Measurements from ENCODE around the gene KCNH5. TPM values are rescaled to one million over a fixed set of nuclear protein-coding genes. Genes with fewer than 3 reads are reported as not detected.

Gene KCNH5
- total and polyA plus RNA-seq, 2 of the 13 experiments (the other 11 are each of a cell fraction or from before 2014, with no cell fraction given): not detected

GRCh38 chr14:62908506-62908905 is 136.8 kb downstream of the KCNH5 start (continued):
- TF ChIP-seq ZFP36L2 (CRISPR knock-in tag; IDR thresholded peaks at IDR 0.05): no peak
- TF ChIP-seq HDAC2 (CRISPR knock-in tag; IDR thresholded peaks at IDR 0.05): no peak
- TF ChIP-seq FIP1L1 (IDR thresholded peaks at IDR 0.05; ENCODE audit: borderline replicate concordance, insufficient read depth, low read depth, low read length): no peak
- no peak for TF ChIP-seq DMAP1 (CRISPR knock-in tag; IDR thresholded peaks at IDR 0.05)
- TF ChIP-seq U2AF2 (IDR thresholded peaks at IDR 0.05; ENCODE audit: low read depth, low read length): no peak
- TF ChIP-seq SNAPC5 (CRISPR knock-in tag; IDR thresholded peaks at IDR 0.05; ENCODE audit: borderline replicate concordance): no peak
- no peak for TF ChIP-seq GFI1 (CRISPR knock-in tag; IDR thresholded peaks at IDR 0.05; ENCODE audit: borderline replicate concordance)
- no peak for TF ChIP-seq ZBTB42 (CRISPR knock-in tag; IDR thresholded peaks at IDR 0.05)
- TF ChIP-seq MLLT10 (CRISPR knock-in tag; IDR thresholded peaks at IDR 0.05): no peak
- TF ChIP-seq IKZF1 (IDR thresholded peaks at IDR 0.05): no peak
- TF ChIP-seq DRAP1 (CRISPR knock-in tag; IDR thresholded peaks at IDR 0.05): no peak
- no peak for TF ChIP-seq PHF8 (CRISPR knock-in tag; IDR thresholded peaks at IDR 0.05)
- no peak for TF ChIP-seq ZNF703 (CRISPR knock-in tag; IDR thresholded peaks at IDR 0.05; ENCODE audit: borderline replicate concordance)

GRCh38 chr14:62905566-62905965 is 139.7 kb downstream of the KCNH5 start:
- ChIA-PET CTCF (ENCODE audit: low intra/inter-chr PET ratio, low total read pairs) (no interaction called here), POLR2A (no interaction called here)
- no TSS peak for BruUV-seq (replicated peaks)
- DNase-seq (ENCODE audit: low spot score) (no peak), ATAC-seq (no peak), FAIRE-seq (no peak)
- Histone ChIP-seq H2AFZ (ENCODE audit: low read length) (no peak overlapping the region), H3K27me3 (ENCODE audit: control insufficient read depth in 1 of 2, insufficient read depth in 2 of 2, low read length in 2 of 2) (no peaks in the 10 kb centered on the region), H3K4me3 (replicated peaks in 1 of 3; ENCODE audit: insufficient read depth in 1 of 3, low read depth in 2 of 3, low read length in 3 of 3) (no peak overlapping the region), H3K9ac (ENCODE audit: insufficient read depth, low read depth, low read length) (no peak overlapping the region), H3K27ac (ENCODE audit: extremely low read length, insufficient read depth, low read length) (no peak overlapping the region), H3K4me1 (ENCODE audit: insufficient read depth, low read length) (no peaks in the 10 kb centered on the region), H3K79me2 (ENCODE audit: insufficient read depth, low read length) (no peaks in the 10 kb centered on the region), H3K36me3 (replicated peaks in 1 of 2; ENCODE audit: control insufficient read depth in 1 of 2, insufficient read depth in 2 of 2, low read length in 2 of 2) (no peaks in the 10 kb centered on the region), H3K9me3 (ENCODE audit: low read length) (no peaks in the 10 kb centered on the region), H4K20me1 (ENCODE audit: insufficient read depth, low read length) (no peaks in the 10 kb centered on the region), H3K4me2 (ENCODE audit: low read depth, low read length) (no peak overlapping the region)
- 0% methylated on average over 2 of the region's 2 CpGs for WGBS (ENCODE audit: low lambda C conversion rate)
- intact Hi-C loops (cut with micrococcal nuclease; ENCODE audit: unreplicated experiment): no loop called here
- in situ Hi-C loops (cut with HindIII; ENCODE audit: extremely low pct_ligation_motif_present, low pct_unique_long_range_greater_than_20kb): no loop called here
- TF ChIP-seq ZNF652 (CRISPR knock-in tag; IDR thresholded peaks at IDR 0.05; ENCODE audit: borderline replicate concordance, low read depth) (no peak), MXD4 (CRISPR knock-in tag; IDR thresholded peaks at IDR 0.05) (no peak), SNRNP70 (IDR thresholded peaks at IDR 0.05; ENCODE audit: low read depth, low read length) (no peak), ZNF296 (CRISPR knock-in tag; conservative IDR thresholded peaks at IDR 0.05) (no peak), HNRNPUL1 (IDR thresholded peaks at IDR 0.05; ENCODE audit: low read depth, low read length) (no peak), FLYWCH1 (CRISPR knock-in tag; IDR thresholded peaks at IDR 0.05) (no peak), AHDC1 (CRISPR knock-in tag; IDR thresholded peaks at IDR 0.05; ENCODE audit: borderline replicate concordance) (no peak)
